Panc1 (cell line): ENCODE measurements around the gene CLRN3.

ENCODE experiments used
- CTCF ChIP-seq: fragments of 450-650 bp; IDR thresholded peaks from 2 replicates; pipeline ENCODE4 v1.5.1; 2017; ENCODE audit warnings: mild to moderate bottlenecking
- SIN3A ChIP-seq: IDR thresholded peaks from 2 replicates; pipeline ENCODE4 v1.6.1; 2012; ENCODE audit warnings: low read depth, mild to moderate bottlenecking, low read length, moderate library complexity, borderline replicate concordance; ENCODE audit not compliant: insufficient read depth
- TCF7L2 ChIP-seq: IDR thresholded peaks from 2 replicates; pipeline ENCODE4 v1.6.1; 2011; ENCODE audit warnings: mild to moderate bottlenecking, low read depth, low read length, inconsistent platforms

GRCh38 chr10:127872871-127873600 lies 19.7 kb downstream of the CLRN3 start:
- TF ChIP-seq CTCF (no peak), SIN3A (no peak), TCF7L2 (no peak)
